GM23248 (cell line): Measurements from ENCODE around the gene TMOD3. TPM values are rescaled to one million over a fixed set of nuclear protein-coding genes. Genes with fewer than 3 reads are reported as not detected.

ENCODE experiments used
- DNase-seq: peaks from one replicate; pipeline ENCODE4 v3.0.0-alpha.2; 2015
- H2AFZ ChIP-seq: fragments of 200-600 bp; sonication (generic); 2 replicates; pipeline ENCODE4 v1.6.1; 2016; ENCODE audit warnings: antibody characterized with exemption
- H3F3A ChIP-seq: fragments of 200-600 bp; sonication (generic); 2 replicates; pipeline ENCODE4 v1.6.1; 2016; ENCODE audit warnings: mild to moderate bottlenecking, antibody characterized with exemption, mixed run types; ENCODE audit not compliant: insufficient read depth
- H3K27ac ChIP-seq: fragments of 200-600 bp; sonication (generic); 2 replicates; pipeline ENCODE4 v1.5.1; 2016; ENCODE audit warnings: mild to moderate bottlenecking
- H3K27me3 ChIP-seq: fragments of 200-600 bp; sonication (generic); replicated peaks from 2 replicates; pipeline ENCODE4 v1.6.1; 2016; ENCODE audit warnings: mild to moderate bottlenecking; ENCODE audit not compliant: insufficient read depth
- H3K36me3 ChIP-seq: fragments of 200-600 bp; sonication (generic); 2 replicates; pipeline ENCODE4 v1.6.1; 2016; ENCODE audit warnings: low read depth, mild to moderate bottlenecking
- H3K4me1 ChIP-seq: fragments of 200-600 bp; sonication (generic); 2 replicates; pipeline ENCODE4 v1.6.1; 2016; ENCODE audit warnings: mild to moderate bottlenecking; ENCODE audit not compliant: insufficient read depth
- H3K4me2 ChIP-seq: fragments of 200-600 bp; sonication (generic); one replicate; pipeline ENCODE4 v1.6.1; 2016; ENCODE audit warnings: mild to moderate bottlenecking; ENCODE audit not compliant: unreplicated experiment
- H3K4me3 ChIP-seq: fragments of 200-600 bp; sonication (generic); 2 replicates; pipeline ENCODE4 v1.5.1; 2016; ENCODE audit warnings: mild to moderate bottlenecking
- H3K79me2 ChIP-seq: fragments of 200-600 bp; sonication (generic); 2 replicates; pipeline ENCODE4 v1.6.1; 2016; ENCODE audit warnings: mild to moderate bottlenecking; ENCODE audit not compliant: insufficient read depth
- H3K9ac ChIP-seq: fragments of 200-600 bp; sonication (generic); 2 replicates; pipeline ENCODE4 v1.6.1; 2016; ENCODE audit warnings: mild to moderate bottlenecking
- H3K9me2 ChIP-seq: fragments of 200-600 bp; sonication (generic); 2 replicates; pipeline ENCODE4 v1.6.1; 2016; ENCODE audit warnings: mixed run types, mild to moderate bottlenecking, moderate library complexity; ENCODE audit not compliant: insufficient read depth
- H3K9me3 ChIP-seq: fragments of 200-600 bp; sonication (generic); one replicate; pipeline ENCODE4 v1.6.1; 2017; ENCODE audit warnings: low read depth
- H4K20me1 ChIP-seq: fragments of 200-600 bp; sonication (generic); 2 replicates; pipeline ENCODE4 v1.6.0; 2016; ENCODE audit not compliant: insufficient read depth
- EZH2 ChIP-seq: fragments of 200-600 bp; sonication (generic); IDR thresholded peaks from 2 replicates; pipeline ENCODE4 v1.6.1; 2018; ENCODE audit warnings: antibody characterized with exemption, mild to moderate bottlenecking; ENCODE audit not compliant: insufficient read depth, poor library complexity, severe bottlenecking
- EZH2phosphoT487 ChIP-seq: fragments of 200-600 bp; sonication (generic); IDR thresholded peaks from 2 replicates; pipeline ENCODE4 v1.6.1; 2018; ENCODE audit warnings: antibody characterized with exemption, moderate library complexity, mild to moderate bottlenecking, low read depth; ENCODE audit not compliant: insufficient read depth
- WGBS, 2 experiments: methylation state at CpG; one replicate each; pipeline ENCODE4 v1.1.6; 2015 to 2017; ENCODE audit warnings: low lambda C conversion rate in 2 of 2, low coverage in 1 of 2; ENCODE audit errors: missing lambda C conversion rate in 2 of 2; 5-methylcytosine and 5-hydroxymethylcytosine counted together
- in situ Hi-C: fragments of 300-500 bp; cut with MboI; formaldehyde crosslinking; loops from 2 replicates; pipeline ENCODE4 v1.15.0; 2020
- polyA plus RNA-seq: library from polyadenylated mRNA; unstranded; fragments of >200 nt; fragmentation: Nextera tagmentation; extraction: Ambion mirVana; gene quantifications from 2 replicates; pipeline ENCODE4 v1.2.1, GENCODE V29; 2016
- total RNA-seq: library from RNA; depleted of rRNA; stranded (reverse); fragments of >200 nt; shearing (Covaris generic); gene quantifications from 2 replicates; pipeline ENCODE4 v1.2.3, GENCODE V29; 2014

TMOD3 gene
- total and polyA plus RNA-seq, 2 experiments from 2014 or later = 35.1 to 47.2 TPM

GRCh38 chr15:51912528-51912927 lies 83.1 kb downstream of the TMOD3 start:
- H3K27ac ChIP-seq = no peak overlapping the region
- H3K9me2 ChIP-seq = no peaks in the 10 kb centered on the region
- H3K4me1 ChIP-seq = peaks cover 6% of the 10 kb centered on the region; the same call in 1 of the 2 replicates
- no peak overlapping the region for H3K4me2 ChIP-seq
- in situ Hi-C loops = no loop called here
- no peak for TF ChIP-seq EZH2phosphoT487
- TF ChIP-seq EZH2 = no peak
- H3K4me3 ChIP-seq = no peak overlapping the region
- no peak for DNase-seq
- H4K20me1 ChIP-seq = no peaks in the 10 kb centered on the region
- H3F3A ChIP-seq = peaks cover 5% of the 10 kb centered on the region; the same call in 1 of the 2 replicates
- H3K27me3 ChIP-seq = no peaks in the 10 kb centered on the region
- no peaks in the 10 kb centered on the region for H3K79me2 ChIP-seq
- WGBS, 2 experiments = 96 to 100% methylated on average over 3 of the region's 3 CpGs
- no peak overlapping the region for H3K9ac ChIP-seq
- no peaks in the 10 kb centered on the region for H3K9me3 ChIP-seq
- no peak overlapping the region for H2AFZ ChIP-seq
- H3K36me3 ChIP-seq = peaks cover 43% of the 10 kb centered on the region

- no peaks in the 10 kb centered on the region for H3K4me1 ChIP-seq
- no peak overlapping the region for H3K4me3 ChIP-seq
- H2AFZ ChIP-seq = no peak overlapping the region
- TF ChIP-seq EZH2 = no peak
- TF ChIP-seq EZH2phosphoT487 = no peak
- H3K27ac ChIP-seq = no peak overlapping the region
- no peaks in the 10 kb centered on the region for H3F3A ChIP-seq
- H3K36me3 ChIP-seq = peaks cover 28% of the 10 kb centered on the region
- in situ Hi-C loops = no loop called here
- H3K79me2 ChIP-seq = no peaks in the 10 kb centered on the region
- no peaks in the 10 kb centered on the region for H3K9me2 ChIP-seq
- no peaks in the 10 kb centered on the region for H4K20me1 ChIP-seq
- H3K4me2 ChIP-seq = no peak overlapping the region
- H3K27me3 ChIP-seq = no peaks in the 10 kb centered on the region
- peak; percentile 29 for DNase-seq
- 69 to 84% methylated on average over 2 of the region's 2 CpGs for WGBS, 2 experiments
- H3K9ac ChIP-seq = no peak overlapping the region
- no peaks in the 10 kb centered on the region for H3K9me3 ChIP-seq
Observed at GRCh38 chr15:51917493-51917892, 88.0 kb downstream of the TMOD3 start.

- Histone ChIP-seq H3K9me2 (no peaks in the 10 kb centered on the region), H3K79me2 (no peaks in the 10 kb centered on the region), H3K4me3 (no peak overlapping the region), H4K20me1 (no peaks in the 10 kb centered on the region), H3K27me3 (no peaks in the 10 kb centered on the region), H3K9me3 (no peaks in the 10 kb centered on the region), H2AFZ (no peak overlapping the region), H3K9ac (no peak overlapping the region), H3K27ac (no peak overlapping the region), H3K4me1 (no peaks in the 10 kb centered on the region), H3K36me3 (peaks cover 21% of the 10 kb centered on the region; the same call in 1 of the 2 replicates), H3K4me2 (no peak overlapping the region), H3F3A (0 out of 2 replicates have a peak, but pooled peaks cover 4% of the 10 kb centered on the region)
- in situ Hi-C loops = no loop called here
- TF ChIP-seq EZH2phosphoT487 (no peak), EZH2 (no peak)
- WGBS, 2 experiments = 88 to 91% methylated on average over 11 of the region's 11 CpGs
- DNase-seq = no peak
Observed at GRCh38 chr15:51924156-51925068, 95.0 kb downstream of the TMOD3 start.

- Histone ChIP-seq H3K79me2 (no peaks in the 10 kb centered on the region), H3K27me3 (no peaks in the 10 kb centered on the region), H3K9ac (no peak overlapping the region), H2AFZ (no peak overlapping the region), H3K27ac (no peak overlapping the region), H3K9me3 (no peaks in the 10 kb centered on the region), H3F3A (peaks cover 12% of the 10 kb centered on the region; the same call in 1 of the 2 replicates), H3K4me3 (no peak overlapping the region), H3K4me1 (no peaks in the 10 kb centered on the region; the same call in 1 of the 2 replicates), H4K20me1 (no peaks in the 10 kb centered on the region), H3K36me3 (peaks cover 18% of the 10 kb centered on the region; the same call in 1 of the 2 replicates), H3K4me2 (no peak overlapping the region), H3K9me2 (no peaks in the 10 kb centered on the region)
- no peak for DNase-seq
- 94 to 100% methylated on average over 3 of the region's 3 CpGs for WGBS, 2 experiments
- no peak for TF ChIP-seq EZH2phosphoT487
- no peak for TF ChIP-seq EZH2
- in situ Hi-C loops = no loop called here
Observed at GRCh38 chr15:51926809-51927208, 97.4 kb downstream of the TMOD3 start.
